ENCODE data around the gene HOXB6.

HOXB6 gene

GRCh38 chr17:48596000-48596734 lies 8.6 kb downstream of the HOXB6 start:
- no peaks in the 10 kb centered on the region for H3K9me3 ChIP-seq (ENCODE audit: control insufficient read depth in 2 of 2, low read length in 2 of 2)
- H3K27me3 ChIP-seq (ENCODE audit: control insufficient read depth in 1 of 2, insufficient read depth in 2 of 2, low read length in 2 of 2) = peaks cover 62 to 93% of the 10 kb centered on the region in 2 donors
- H3K4me1 ChIP-seq (ENCODE audit: control insufficient read depth, insufficient read depth, low read length) = peaks cover 53% of the 10 kb centered on the region
- no peak overlapping the region for H3K9ac ChIP-seq (ENCODE audit: low read length in 2 of 2)
- H3K4me3 ChIP-seq (ENCODE audit: low read length in 2 of 2) = peak overlapping the region in 1 of 2 donors; percentile 75
- H3K27ac ChIP-seq (ENCODE audit: low read length) = no peak overlapping the region
- no peaks in the 10 kb centered on the region for H3K36me3 ChIP-seq (ENCODE audit: control insufficient read depth in 2 of 2, insufficient read depth in 2 of 2, low read length in 2 of 2)

- Histone ChIP-seq H3K36me3 (ENCODE audit: control insufficient read depth in 2 of 2, insufficient read depth in 2 of 2, low read length in 2 of 2) (no peaks in the 10 kb centered on the region), H3K27me3 (ENCODE audit: control insufficient read depth in 1 of 2, insufficient read depth in 2 of 2, low read length in 2 of 2) (peaks cover 56 to 94% of the 10 kb centered on the region in 2 donors), H3K4me1 (ENCODE audit: control insufficient read depth, insufficient read depth, low read length) (peaks cover 56% of the 10 kb centered on the region), H3K9me3 (ENCODE audit: control insufficient read depth in 2 of 2, low read length in 2 of 2) (no peaks in the 10 kb centered on the region), H3K9ac (ENCODE audit: low read length in 2 of 2) (no peak overlapping the region), H3K4me3 (ENCODE audit: low read length in 2 of 2) (no peak overlapping the region), H3K27ac (ENCODE audit: low read length) (no peak overlapping the region)
These were observed 9.3 kb downstream of the HOXB6 start for GRCh38 chr17:48595278-48595999.

DNA sequence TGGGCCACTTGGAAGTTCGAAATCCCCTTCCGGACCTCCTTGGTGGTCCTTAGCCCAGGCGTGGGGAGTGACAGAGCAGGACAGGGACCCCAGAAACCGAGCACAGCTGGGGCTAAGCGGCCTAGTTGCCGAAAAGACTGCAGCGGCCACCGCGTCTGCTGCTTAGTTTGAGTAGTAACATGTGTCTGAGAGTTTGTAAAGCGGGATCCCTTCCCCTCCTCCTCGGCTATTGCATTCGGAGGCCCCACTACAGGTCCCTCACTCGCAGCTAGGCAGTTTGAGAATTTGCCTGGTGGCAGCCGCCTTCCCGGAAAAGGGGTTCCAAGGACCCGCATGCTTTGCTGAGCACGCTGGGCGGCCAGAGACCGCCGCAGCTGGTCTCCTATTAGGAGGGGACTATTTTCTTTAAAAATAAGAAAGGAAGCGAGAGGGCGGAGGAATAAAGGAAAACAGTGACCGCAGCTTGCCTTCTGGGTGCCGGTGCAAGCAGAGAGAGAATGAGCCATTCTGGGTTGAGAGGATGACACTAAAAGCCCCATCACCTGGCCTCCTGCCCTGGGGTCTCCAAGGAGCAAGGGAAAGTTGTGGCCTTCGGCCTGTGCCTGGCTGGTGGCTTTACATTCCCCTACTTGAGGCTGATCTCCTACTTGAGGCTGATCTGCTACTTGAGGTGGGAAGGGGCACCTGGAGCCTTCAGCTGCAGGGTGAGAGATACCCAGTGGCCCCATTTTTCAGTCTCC lies 10.1 kb downstream of the HOXB6 start:
- Histone ChIP-seq H3K27me3 (ENCODE audit: control insufficient read depth in 1 of 2, insufficient read depth in 2 of 2, low read length in 2 of 2) (peaks cover 49 to 92% of the 10 kb centered on the region in 2 donors), H3K9ac (ENCODE audit: low read length in 2 of 2) (peak overlapping the region in 1 of 2 donors; percentile 29), H3K4me1 (ENCODE audit: control insufficient read depth, insufficient read depth, low read length) (peaks cover 56% of the 10 kb centered on the region), H3K27ac (ENCODE audit: low read length) (no peak overlapping the region), H3K4me3 (ENCODE audit: low read length in 2 of 2) (peak overlapping the region in 1 of 2 donors; percentile 79), H3K36me3 (ENCODE audit: control insufficient read depth in 2 of 2, insufficient read depth in 2 of 2, low read length in 2 of 2) (no peaks in the 10 kb centered on the region), H3K9me3 (ENCODE audit: control insufficient read depth in 2 of 2, low read length in 2 of 2) (no peaks in the 10 kb centered on the region)

DNA sequence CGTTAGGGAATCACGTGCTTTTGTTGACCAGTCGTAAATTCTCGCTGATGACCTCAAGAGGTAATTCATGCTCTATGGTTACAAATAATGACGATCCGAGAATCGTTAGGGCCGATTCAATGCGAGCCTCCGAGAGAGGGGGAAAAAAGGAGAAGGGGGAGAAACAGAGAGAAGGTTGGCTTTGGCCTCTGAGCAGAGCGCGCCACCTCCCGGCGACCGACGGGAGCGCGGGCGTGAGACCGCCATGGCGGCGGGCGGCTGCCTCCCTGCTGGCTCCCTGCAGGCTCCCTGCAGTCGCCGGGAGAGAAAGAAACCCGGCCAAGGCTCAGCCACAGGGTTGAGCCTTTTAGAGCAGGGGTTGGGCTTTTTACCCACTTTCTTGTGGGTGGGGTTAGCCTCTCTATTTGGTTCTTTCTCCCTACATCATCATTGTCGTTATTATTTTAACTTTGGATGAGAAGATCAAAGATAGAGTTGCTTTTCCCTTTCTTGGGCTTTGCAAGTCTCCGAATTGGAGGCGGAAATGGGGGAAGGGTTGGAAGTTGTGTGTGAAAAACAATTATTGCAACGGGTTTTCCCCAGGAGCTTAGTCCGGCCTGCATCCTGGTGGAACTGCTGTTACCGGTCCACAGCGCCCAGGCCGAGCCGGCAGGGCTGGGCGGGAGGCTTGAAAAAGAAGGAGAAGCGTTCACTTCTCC lies 10.8 kb downstream of the HOXB6 start:
- no peaks in the 10 kb centered on the region for H3K36me3 ChIP-seq (ENCODE audit: control insufficient read depth in 2 of 2, insufficient read depth in 2 of 2, low read length in 2 of 2)
- no peak overlapping the region for H3K27ac ChIP-seq (ENCODE audit: low read length)
- H3K9me3 ChIP-seq (ENCODE audit: control insufficient read depth in 2 of 2, low read length in 2 of 2) = no peaks in the 10 kb centered on the region
- peak overlapping the region in 1 of 2 donors; percentile 29 for H3K9ac ChIP-seq (ENCODE audit: low read length in 2 of 2)
- peaks cover 56% of the 10 kb centered on the region for H3K4me1 ChIP-seq (ENCODE audit: control insufficient read depth, insufficient read depth, low read length)
- peaks cover 43 to 92% of the 10 kb centered on the region in 2 donors for H3K27me3 ChIP-seq (ENCODE audit: control insufficient read depth in 1 of 2, insufficient read depth in 2 of 2, low read length in 2 of 2)
- peak overlapping the region; percentile 59 to 79 for H3K4me3 ChIP-seq (ENCODE audit: low read length in 2 of 2)

GRCh38 chr17:48593126-48593829 lies 11.5 kb downstream of the HOXB6 start, which contains the start of gene HOXB5:
TSS of gene HOXB5 (minus strand) at chr17:48593779. CDS start at chr17:48593682, 97 bp downstream.
- H3K4me1 ChIP-seq (ENCODE audit: control insufficient read depth, insufficient read depth, low read length) = peaks cover 54% of the 10 kb centered on the region
- H3K27me3 ChIP-seq (ENCODE audit: control insufficient read depth in 1 of 2, insufficient read depth in 2 of 2, low read length in 2 of 2) = peaks cover 35 to 88% of the 10 kb centered on the region in 2 donors
- H3K27ac ChIP-seq (ENCODE audit: low read length) = peak within 1 kb of the TSS; percentile 37
- no peaks in the 10 kb centered on the region for H3K36me3 ChIP-seq (ENCODE audit: control insufficient read depth in 2 of 2, insufficient read depth in 2 of 2, low read length in 2 of 2)
- H3K9me3 ChIP-seq (ENCODE audit: control insufficient read depth in 2 of 2, low read length in 2 of 2) = no peaks in the 10 kb centered on the region
- peak within 1 kb of the TSS; percentile 59 to 79 for H3K4me3 ChIP-seq (ENCODE audit: low read length in 2 of 2)
- peak within 1 kb of the TSS; percentile 44 to 68 for H3K9ac ChIP-seq (ENCODE audit: low read length in 2 of 2)

DNA sequence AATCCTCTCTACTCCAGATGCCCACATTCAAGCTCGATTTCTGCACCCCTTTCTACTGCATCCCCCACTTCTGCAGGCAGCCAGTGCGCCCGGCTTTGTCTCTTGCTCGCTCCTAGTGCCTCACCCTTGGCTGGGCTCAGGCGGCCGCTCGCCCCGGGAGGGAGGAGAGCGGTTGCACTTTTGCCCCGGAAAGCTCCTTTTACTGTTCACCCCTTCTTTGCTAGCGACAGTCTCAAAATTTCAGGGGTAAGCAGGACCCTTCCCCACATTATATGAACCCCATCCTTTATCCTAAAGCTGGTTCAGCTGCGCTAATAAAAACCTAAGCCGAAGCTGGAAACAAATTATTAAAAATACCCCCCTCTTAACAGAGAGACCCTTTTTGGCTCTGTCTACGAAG lies 12.2 kb downstream of the HOXB6 start:
- peak overlapping the region; percentile 9 to 68 for H3K9ac ChIP-seq (ENCODE audit: low read length in 2 of 2)
- H3K27me3 ChIP-seq (ENCODE audit: control insufficient read depth in 1 of 2, insufficient read depth in 2 of 2, low read length in 2 of 2) = peaks cover 33 to 87% of the 10 kb centered on the region in 2 donors

GRCh38 chr17:48592057-48592514 lies 12.7 kb downstream of the HOXB6 start:
- H3K27ac ChIP-seq (ENCODE audit: low read length) = no peak overlapping the region
- H3K4me3 ChIP-seq (ENCODE audit: low read length in 2 of 2) = peak overlapping the region in 1 of 2 donors; percentile 79
- peaks cover 28 to 82% of the 10 kb centered on the region in 2 donors for H3K27me3 ChIP-seq (ENCODE audit: control insufficient read depth in 1 of 2, insufficient read depth in 2 of 2, low read length in 2 of 2)
- no peaks in the 10 kb centered on the region for H3K9me3 ChIP-seq (ENCODE audit: control insufficient read depth in 2 of 2, low read length in 2 of 2)
- no peaks in the 10 kb centered on the region for H3K36me3 ChIP-seq (ENCODE audit: control insufficient read depth in 2 of 2, insufficient read depth in 2 of 2, low read length in 2 of 2)
- peaks cover 46% of the 10 kb centered on the region for H3K4me1 ChIP-seq (ENCODE audit: control insufficient read depth, insufficient read depth, low read length)
- no peak overlapping the region for H3K9ac ChIP-seq (ENCODE audit: low read length in 2 of 2)

More for the DNA sequence above, 12.2 kb downstream of the HOXB6 start:
- H3K4me3 ChIP-seq (ENCODE audit: low read length in 2 of 2) = peak overlapping the region; percentile 46 to 79
- no peaks in the 10 kb centered on the region for H3K9me3 ChIP-seq (ENCODE audit: control insufficient read depth in 2 of 2, low read length in 2 of 2)
- no peaks in the 10 kb centered on the region for H3K36me3 ChIP-seq (ENCODE audit: control insufficient read depth in 2 of 2, insufficient read depth in 2 of 2, low read length in 2 of 2)
- H3K27ac ChIP-seq (ENCODE audit: low read length) = peak overlapping the region; percentile 37
- H3K4me1 ChIP-seq (ENCODE audit: control insufficient read depth, insufficient read depth, low read length) = peaks cover 47% of the 10 kb centered on the region

GRCh38 chr17:48591255-48592056 lies 13.3 kb downstream of the HOXB6 start:
- Histone ChIP-seq H3K4me1 (ENCODE audit: control insufficient read depth, insufficient read depth, low read length) (peaks cover 44% of the 10 kb centered on the region), H3K27me3 (ENCODE audit: control insufficient read depth in 1 of 2, insufficient read depth in 2 of 2, low read length in 2 of 2) (peaks cover 22 to 75% of the 10 kb centered on the region in 2 donors), H3K9ac (ENCODE audit: low read length in 2 of 2) (peak overlapping the region in 1 of 2 donors; percentile 55), H3K36me3 (ENCODE audit: control insufficient read depth in 2 of 2, insufficient read depth in 2 of 2, low read length in 2 of 2) (no peaks in the 10 kb centered on the region), H3K4me3 (ENCODE audit: low read length in 2 of 2) (peak overlapping the region in 1 of 2 donors; percentile 79), H3K27ac (ENCODE audit: low read length) (peak overlapping the region; percentile 37), H3K9me3 (ENCODE audit: control insufficient read depth in 2 of 2, low read length in 2 of 2) (no peaks in the 10 kb centered on the region)

DNA sequence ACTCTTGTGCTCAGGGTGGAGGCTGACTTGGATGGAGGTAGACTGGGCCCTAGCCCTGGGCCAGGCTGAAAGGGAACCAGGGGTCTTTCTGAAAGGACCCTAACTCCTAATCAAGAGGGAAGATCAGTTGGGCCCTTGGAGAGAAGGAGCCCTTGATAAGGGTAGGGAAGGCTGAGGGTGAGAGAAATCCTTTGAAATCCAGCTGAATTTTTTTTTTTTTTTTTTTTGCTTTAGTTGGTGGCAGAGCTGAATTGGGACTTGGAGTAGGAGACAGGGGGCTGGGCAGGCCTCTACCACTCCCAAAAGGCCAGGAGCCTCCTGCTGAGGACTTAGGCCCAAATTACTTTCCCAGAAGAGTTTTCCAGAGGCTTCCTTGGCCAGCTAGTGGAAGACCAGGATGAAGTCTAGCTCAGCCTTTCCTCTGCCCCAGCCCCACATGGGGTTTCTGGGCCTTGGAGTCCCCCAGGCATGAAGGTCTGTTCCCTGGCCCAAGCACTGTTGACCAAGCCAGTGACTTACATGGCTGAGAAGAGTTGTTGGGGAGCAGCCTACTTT lies 14.1 kb downstream of the HOXB6 start:
- Histone ChIP-seq H3K27ac (ENCODE audit: low read length) (peak overlapping the region; percentile 31), H3K4me3 (ENCODE audit: low read length in 2 of 2) (peak overlapping the region in 1 of 2 donors; percentile 65), H3K9ac (ENCODE audit: low read length in 2 of 2) (peak overlapping the region in 1 of 2 donors; percentile 51)

More for the DNA sequence above, 14.1 kb downstream of the HOXB6 start:
- H3K9me3 ChIP-seq (ENCODE audit: control insufficient read depth in 2 of 2, low read length in 2 of 2) = no peaks in the 10 kb centered on the region
- peaks cover 46% of the 10 kb centered on the region for H3K4me1 ChIP-seq (ENCODE audit: control insufficient read depth, insufficient read depth, low read length)
- peaks cover 15 to 71% of the 10 kb centered on the region in 2 donors for H3K27me3 ChIP-seq (ENCODE audit: control insufficient read depth in 1 of 2, insufficient read depth in 2 of 2, low read length in 2 of 2)
- H3K36me3 ChIP-seq (ENCODE audit: control insufficient read depth in 2 of 2, insufficient read depth in 2 of 2, low read length in 2 of 2) = no peaks in the 10 kb centered on the region

Data from stomach smooth muscle (tissue), 2 donors.